Gastrocnemius medialis (tissue), 4 donors: ENCODE results near the gene RAD51D.

ENCODE experiments used
- POLR2A ChIP-seq, 2 donors: fragments of 450-650 bp; IDR thresholded peaks; one replicate each; pipeline ENCODE4 v1.6.1; 2017; ENCODE audit warnings: antibody characterized with exemption in 2 of 2, mild to moderate bottlenecking in 2 of 2, moderate library complexity in 2 of 2
- TF ChIP-seq, protein P1 (sequence below), 5 experiments: fragments of 450-650 bp in 3 of 5; fragments of 200-600 bp in 2 of 5; sonication (generic) in 2 of 5; IDR thresholded peaks in 4 of 5; conservative IDR thresholded peaks in 1 of 5; 1 replicate in 4 of 5; 2 replicates in 1 of 5; pipeline ENCODE4 v1.5.1; 2016 to 2019; ENCODE audit warnings: antibody characterized with exemption in 5 of 5, mild to moderate bottlenecking in 3 of 5, moderate library complexity in 3 of 5

DNA sequence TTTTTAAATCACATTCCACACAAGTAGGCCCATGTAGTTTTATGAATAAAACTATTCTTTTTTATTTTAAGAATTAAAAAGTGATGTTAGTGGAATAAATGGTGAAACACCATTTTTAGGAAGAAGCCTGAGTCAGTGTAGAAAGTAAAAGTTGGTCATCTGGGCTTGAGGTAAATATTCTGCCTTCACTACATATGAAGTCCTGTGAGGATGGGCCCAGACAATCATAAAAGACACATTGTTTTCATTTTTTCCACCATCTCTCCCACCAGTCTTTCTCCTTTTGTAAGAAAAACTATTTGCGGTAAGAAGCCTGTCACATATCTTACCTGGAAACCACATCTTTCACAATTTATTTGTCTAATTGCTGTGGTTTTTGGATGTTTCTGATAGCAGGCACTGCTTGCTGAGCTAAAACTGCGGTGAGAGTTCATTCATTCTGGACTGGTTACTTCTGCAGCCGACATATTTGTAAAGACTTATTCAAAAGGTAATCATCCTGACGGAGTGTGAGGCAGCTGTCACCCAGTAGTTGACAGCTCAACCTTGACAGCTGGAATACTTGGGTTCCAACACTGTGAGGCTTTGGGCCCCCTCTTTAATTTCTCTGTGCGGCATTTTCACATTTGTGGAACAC, 45.6 kb downstream of the RAD51D start:
- TF ChIP-seq, protein P1, sequence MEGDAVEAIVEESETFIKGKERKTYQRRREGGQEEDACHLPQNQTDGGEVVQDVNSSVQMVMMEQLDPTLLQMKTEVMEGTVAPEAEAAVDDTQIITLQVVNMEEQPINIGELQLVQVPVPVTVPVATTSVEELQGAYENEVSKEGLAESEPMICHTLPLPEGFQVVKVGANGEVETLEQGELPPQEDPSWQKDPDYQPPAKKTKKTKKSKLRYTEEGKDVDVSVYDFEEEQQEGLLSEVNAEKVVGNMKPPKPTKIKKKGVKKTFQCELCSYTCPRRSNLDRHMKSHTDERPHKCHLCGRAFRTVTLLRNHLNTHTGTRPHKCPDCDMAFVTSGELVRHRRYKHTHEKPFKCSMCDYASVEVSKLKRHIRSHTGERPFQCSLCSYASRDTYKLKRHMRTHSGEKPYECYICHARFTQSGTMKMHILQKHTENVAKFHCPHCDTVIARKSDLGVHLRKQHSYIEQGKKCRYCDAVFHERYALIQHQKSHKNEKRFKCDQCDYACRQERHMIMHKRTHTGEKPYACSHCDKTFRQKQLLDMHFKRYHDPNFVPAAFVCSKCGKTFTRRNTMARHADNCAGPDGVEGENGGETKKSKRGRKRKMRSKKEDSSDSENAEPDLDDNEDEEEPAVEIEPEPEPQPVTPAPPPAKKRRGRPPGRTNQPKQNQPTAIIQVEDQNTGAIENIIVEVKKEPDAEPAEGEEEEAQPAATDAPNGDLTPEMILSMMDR (IDR thresholded peaks at IDR 0.05 in 4 of 5, conservative IDR thresholded peaks at IDR 0.05 in 1 of 5) = no peak
- TF ChIP-seq POLR2A (IDR thresholded peaks at IDR 0.05) = no peak
